Measurements from ENCODE around the gene CPHXL.

GRCh38 chr16:75732871-75733270 is 6.6 kb upstream of the CPHXL start:
- TF ChIP-seq GABPA (IDR thresholded peaks at IDR 0.05; ENCODE audit: low read depth), result no peak
- TF ChIP-seq RFX5 (IDR thresholded peaks at IDR 0.05; ENCODE audit: low read length), result no peak
- no peak for TF ChIP-seq FOXJ3 (CRISPR knock-in tag; IDR thresholded peaks at IDR 0.05)
- TF ChIP-seq CTCF (IDR thresholded peaks at IDR 0.05), result no peak
- no peak for TF ChIP-seq EZH2phosphoT487 (IDR thresholded peaks at IDR 0.05; ENCODE audit: borderline replicate concordance, low read depth)
- TF ChIP-seq GATA2 (CRISPR knock-in tag; IDR thresholded peaks at IDR 0.05), result no peak
- no peak for TF ChIP-seq RAD21 (IDR thresholded peaks at IDR 0.05; ENCODE audit: low read length)
- no peak for TF ChIP-seq MAX (IDR thresholded peaks at IDR 0.05; ENCODE audit: low read depth)
- no peak for TF ChIP-seq EP300 (IDR thresholded peaks at IDR 0.05; ENCODE audit: borderline replicate concordance in 1 of 2, low read depth in 1 of 2, low read length in 1 of 2)
- TF ChIP-seq, protein P1, sequence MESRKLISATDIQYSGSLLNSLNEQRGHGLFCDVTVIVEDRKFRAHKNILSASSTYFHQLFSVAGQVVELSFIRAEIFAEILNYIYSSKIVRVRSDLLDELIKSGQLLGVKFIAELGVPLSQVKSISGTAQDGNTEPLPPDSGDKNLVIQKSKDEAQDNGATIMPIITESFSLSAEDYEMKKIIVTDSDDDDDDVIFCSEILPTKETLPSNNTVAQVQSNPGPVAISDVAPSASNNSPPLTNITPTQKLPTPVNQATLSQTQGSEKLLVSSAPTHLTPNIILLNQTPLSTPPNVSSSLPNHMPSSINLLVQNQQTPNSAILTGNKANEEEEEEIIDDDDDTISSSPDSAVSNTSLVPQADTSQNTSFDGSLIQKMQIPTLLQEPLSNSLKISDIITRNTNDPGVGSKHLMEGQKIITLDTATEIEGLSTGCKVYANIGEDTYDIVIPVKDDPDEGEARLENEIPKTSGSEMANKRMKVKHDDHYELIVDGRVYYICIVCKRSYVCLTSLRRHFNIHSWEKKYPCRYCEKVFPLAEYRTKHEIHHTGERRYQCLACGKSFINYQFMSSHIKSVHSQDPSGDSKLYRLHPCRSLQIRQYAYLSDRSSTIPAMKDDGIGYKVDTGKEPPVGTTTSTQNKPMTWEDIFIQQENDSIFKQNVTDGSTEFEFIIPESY (IDR thresholded peaks at IDR 0.05; ENCODE audit: borderline replicate concordance, low read depth), result no peak
- no peak for TF ChIP-seq SIN3A (IDR thresholded peaks at IDR 0.05; ENCODE audit: borderline replicate concordance, low read depth, low read length)
- TF ChIP-seq MXI1 (IDR thresholded peaks at IDR 0.05; ENCODE audit: low read depth, low read length), result no peak
- TF ChIP-seq, protein P2, sequence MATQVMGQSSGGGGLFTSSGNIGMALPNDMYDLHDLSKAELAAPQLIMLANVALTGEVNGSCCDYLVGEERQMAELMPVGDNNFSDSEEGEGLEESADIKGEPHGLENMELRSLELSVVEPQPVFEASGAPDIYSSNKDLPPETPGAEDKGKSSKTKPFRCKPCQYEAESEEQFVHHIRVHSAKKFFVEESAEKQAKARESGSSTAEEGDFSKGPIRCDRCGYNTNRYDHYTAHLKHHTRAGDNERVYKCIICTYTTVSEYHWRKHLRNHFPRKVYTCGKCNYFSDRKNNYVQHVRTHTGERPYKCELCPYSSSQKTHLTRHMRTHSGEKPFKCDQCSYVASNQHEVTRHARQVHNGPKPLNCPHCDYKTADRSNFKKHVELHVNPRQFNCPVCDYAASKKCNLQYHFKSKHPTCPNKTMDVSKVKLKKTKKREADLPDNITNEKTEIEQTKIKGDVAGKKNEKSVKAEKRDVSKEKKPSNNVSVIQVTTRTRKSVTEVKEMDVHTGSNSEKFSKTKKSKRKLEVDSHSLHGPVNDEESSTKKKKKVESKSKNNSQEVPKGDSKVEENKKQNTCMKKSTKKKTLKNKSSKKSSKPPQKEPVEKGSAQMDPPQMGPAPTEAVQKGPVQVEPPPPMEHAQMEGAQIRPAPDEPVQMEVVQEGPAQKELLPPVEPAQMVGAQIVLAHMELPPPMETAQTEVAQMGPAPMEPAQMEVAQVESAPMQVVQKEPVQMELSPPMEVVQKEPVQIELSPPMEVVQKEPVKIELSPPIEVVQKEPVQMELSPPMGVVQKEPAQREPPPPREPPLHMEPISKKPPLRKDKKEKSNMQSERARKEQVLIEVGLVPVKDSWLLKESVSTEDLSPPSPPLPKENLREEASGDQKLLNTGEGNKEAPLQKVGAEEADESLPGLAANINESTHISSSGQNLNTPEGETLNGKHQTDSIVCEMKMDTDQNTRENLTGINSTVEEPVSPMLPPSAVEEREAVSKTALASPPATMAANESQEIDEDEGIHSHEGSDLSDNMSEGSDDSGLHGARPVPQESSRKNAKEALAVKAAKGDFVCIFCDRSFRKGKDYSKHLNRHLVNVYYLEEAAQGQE (IDR thresholded peaks at IDR 0.05; ENCODE audit: low read depth, low read length), result no peak

Measured in SK-N-SH (cell line).